B cell (primary cell): ENCODE measurements around the gene FER.

Source experiments
- EZH2 ChIP-seq: IDR thresholded peaks from 2 replicates; pipeline ENCODE4 v1.6.1; 2012; ENCODE audit warnings: borderline replicate concordance, low read depth, mild to moderate bottlenecking, moderate library complexity, low read length; ENCODE audit not compliant: insufficient read depth, poor library complexity, severe bottlenecking
- TF ChIP-seq, protein P1 (sequence below): fragments of 200-600 bp; IDR thresholded peaks from one replicate; pipeline ENCODE4 v1.8.0; 2022; ENCODE audit warnings: antibody characterized with exemption, mild to moderate bottlenecking

DNA sequence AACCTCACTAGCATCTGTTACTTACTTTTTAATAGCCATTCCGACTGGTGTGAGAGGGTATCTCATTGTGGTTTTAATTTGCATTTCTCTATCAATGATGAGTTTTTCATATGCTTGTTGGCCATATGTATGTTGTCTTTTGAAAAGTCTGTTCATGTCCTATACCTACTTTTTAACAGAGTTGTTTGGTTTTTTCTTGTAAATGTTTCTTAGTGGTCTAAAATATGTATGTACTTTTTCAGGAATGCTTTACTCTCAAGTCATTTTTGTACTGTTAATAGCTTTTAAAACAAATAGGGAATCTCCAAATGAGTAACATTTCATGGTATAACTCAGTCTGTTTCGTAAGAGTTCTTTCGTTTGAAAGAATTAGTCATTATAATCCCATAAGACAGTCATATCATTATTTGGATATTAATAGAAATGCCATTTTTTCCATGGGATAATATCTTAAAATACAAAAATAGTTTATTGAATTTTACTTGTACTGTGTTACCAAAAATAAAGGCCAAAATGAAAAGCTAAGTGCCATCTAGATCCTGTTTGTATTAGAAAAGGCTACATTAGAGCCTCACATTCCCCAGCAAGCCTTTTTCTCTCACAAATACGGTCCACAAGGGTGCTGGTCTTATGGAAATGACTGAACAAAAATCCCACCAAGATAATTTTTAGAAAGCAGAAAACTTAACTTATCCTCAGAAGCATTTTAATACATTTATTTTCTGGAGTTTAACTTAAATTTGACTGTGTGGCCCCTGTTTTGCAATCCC, 414.4 kb downstream of the FER start:
- TF ChIP-seq, protein P1, sequence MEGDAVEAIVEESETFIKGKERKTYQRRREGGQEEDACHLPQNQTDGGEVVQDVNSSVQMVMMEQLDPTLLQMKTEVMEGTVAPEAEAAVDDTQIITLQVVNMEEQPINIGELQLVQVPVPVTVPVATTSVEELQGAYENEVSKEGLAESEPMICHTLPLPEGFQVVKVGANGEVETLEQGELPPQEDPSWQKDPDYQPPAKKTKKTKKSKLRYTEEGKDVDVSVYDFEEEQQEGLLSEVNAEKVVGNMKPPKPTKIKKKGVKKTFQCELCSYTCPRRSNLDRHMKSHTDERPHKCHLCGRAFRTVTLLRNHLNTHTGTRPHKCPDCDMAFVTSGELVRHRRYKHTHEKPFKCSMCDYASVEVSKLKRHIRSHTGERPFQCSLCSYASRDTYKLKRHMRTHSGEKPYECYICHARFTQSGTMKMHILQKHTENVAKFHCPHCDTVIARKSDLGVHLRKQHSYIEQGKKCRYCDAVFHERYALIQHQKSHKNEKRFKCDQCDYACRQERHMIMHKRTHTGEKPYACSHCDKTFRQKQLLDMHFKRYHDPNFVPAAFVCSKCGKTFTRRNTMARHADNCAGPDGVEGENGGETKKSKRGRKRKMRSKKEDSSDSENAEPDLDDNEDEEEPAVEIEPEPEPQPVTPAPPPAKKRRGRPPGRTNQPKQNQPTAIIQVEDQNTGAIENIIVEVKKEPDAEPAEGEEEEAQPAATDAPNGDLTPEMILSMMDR: no peak
- no peak for TF ChIP-seq EZH2
